GM12875 (cell line): ENCODE measurements around the gene WDR74.
A peak's percentile ranks its signal among the peaks of the same experiment; 100 is the strongest.
"Not testable (repeated sequence)": the region's sequence is repeated elsewhere in the genome, so short reads cannot be mapped to it uniquely, and the experiment has no call there.

Source experiments
- H3K4me3 ChIP-seq: one replicate; pipeline ENCODE4 v1.5.1; 2011; ENCODE audit warnings: low read depth, low read length, control low read depth
- CTCF ChIP-seq: IDR thresholded peaks from 2 replicates; pipeline ENCODE4 v1.5.1; 2011; ENCODE audit warnings: low read depth, mild to moderate bottlenecking, control low read depth, inconsistent platforms, low read length, moderate library complexity, borderline replicate concordance; ENCODE audit not compliant: insufficient read depth

Gene WDR74

GRCh38 chr11:62844154-62844553 lies 4.8 kb upstream of the WDR74 start:
- no peak for TF ChIP-seq CTCF
- H3K4me3 ChIP-seq, result no peak overlapping the region

DNA sequence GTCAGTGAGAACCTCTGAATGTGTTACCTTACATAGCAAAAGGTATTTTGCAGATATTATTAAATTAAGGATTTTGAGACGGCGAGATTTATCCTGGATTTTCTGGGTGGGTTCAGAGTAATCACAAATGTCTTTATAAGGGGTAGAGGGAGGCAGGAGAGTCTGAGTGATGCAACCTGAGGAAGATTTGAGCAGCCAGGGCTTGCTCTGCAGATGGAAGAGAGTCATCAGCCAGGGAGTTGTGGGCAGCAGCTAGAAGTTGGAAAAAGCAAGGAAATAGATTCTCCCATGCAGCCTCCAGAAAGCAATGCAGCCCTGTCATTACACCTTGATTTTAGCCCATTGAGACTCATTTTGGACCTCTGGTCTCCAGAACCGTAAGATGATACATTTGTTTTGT lies 4.1 kb upstream of the WDR74 start:
- no peak for TF ChIP-seq CTCF

GRCh38 chr11:62842891-62843290 lies 3.5 kb upstream of the WDR74 start:
- H3K4me3 ChIP-seq, result not testable (repeated sequence)

More for the DNA sequence above, 4.1 kb upstream of the WDR74 start:
- no peak overlapping the region for H3K4me3 ChIP-seq

DNA sequence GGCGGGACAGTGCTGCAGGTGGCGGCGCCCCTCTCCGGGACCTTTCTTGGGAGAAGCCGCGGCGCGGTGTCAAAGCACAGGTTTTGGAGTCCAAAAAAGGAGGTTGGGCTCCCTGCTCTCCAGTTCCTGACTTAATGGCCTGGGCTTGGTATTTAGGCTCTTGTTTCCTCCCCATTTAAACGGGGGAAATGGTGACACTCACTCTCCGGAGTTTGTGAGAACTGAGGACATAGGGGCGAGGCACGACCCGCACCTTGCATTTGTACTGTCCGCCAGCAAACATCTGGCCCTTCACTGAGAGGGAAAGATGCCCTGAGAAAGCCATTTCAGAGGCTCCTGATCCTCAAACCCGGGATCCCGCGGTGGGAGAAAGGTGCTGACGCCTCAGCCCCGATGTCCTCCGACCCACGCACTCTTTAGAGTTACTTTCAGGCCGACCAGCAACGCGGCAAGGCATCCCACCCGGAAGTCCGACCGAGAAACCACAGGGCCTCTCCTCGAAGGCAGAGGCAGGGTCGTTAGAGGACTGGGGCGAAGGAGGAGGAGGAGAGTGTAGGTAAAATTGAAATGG lies 2.9 kb upstream of the WDR74 start:
- TF ChIP-seq CTCF, result no peak
- H3K4me3 ChIP-seq, result peak overlapping the region; percentile 57

GRCh38 chr11:62841361-62842170 lies 2.2 kb upstream of the WDR74 start:
- TF ChIP-seq CTCF, result no peak
- peak overlapping the region; percentile 57 for H3K4me3 ChIP-seq

GRCh38 chr11:62840721-62841360 lies 1.5 kb upstream of the WDR74 start:
- H3K4me3 ChIP-seq, result peak overlapping the region; percentile 77

GRCh38 chr11:62835336-62835735 lies 4.1 kb downstream of the WDR74 start:
- no peak overlapping the region for H3K4me3 ChIP-seq
- TF ChIP-seq CTCF, result no peak
